ENCODE measurements around the gene RBM33.
A peak's percentile ranks its signal among the peaks of the same experiment; 100 is the strongest.

Gene RBM33

DNA sequence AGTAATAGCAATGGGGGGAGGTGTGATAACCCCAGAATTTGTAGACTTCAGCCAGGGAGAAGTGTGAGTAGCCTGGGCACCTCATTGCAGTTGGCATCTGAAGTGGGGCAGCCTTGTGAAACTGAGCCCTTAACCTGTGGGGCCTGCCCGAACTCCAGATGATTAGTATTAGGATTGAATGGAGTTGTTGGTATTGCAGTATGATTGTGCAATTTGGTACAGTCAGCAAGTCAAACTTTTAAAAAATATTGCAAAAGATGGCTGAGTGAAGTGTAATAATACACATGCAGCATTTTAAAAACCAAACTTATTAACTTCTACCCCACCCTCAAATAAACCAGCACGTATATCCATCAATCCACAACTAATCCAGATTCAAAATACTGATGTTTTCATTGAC, 9.3 kb downstream of the RBM33 start:
- TF ChIP-seq CEBPB (IDR thresholded peaks at IDR 0.05) = 0 out of 2 replicates have a peak, but pooled peaks have one; percentile 13
- TF ChIP-seq, protein P1, sequence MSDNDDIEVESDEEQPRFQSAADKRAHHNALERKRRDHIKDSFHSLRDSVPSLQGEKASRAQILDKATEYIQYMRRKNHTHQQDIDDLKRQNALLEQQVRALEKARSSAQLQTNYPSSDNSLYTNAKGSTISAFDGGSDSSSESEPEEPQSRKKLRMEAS (IDR thresholded peaks at IDR 0.05) = no peak

DNA sequence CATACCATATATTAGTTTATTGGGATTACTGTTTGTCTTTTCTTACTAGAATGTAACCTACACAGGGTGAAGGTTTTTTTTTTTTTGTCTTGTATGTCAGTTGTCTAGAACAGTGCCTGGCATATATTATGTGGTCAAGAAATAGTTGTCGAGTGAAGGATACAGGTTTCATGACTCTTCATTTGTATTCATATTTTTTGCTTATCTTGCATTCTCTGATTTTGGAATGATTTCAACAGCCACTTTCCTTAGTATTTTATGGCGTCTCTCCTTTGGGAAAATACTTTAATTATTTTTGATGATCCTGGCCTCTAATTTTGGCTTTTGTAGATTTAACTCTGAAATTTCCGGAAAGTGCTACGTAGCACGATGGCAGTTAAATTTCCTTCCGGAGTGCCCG, 12.4 kb downstream of the RBM33 start:
- TF ChIP-seq CREB1 (IDR thresholded peaks at IDR 0.05; ENCODE audit: low read depth) (no peak), FOXM1 (IDR thresholded peaks at IDR 0.05; ENCODE audit: borderline replicate concordance, low read depth) (no peak), EGR1 (IDR thresholded peaks at IDR 0.05) (no peak), TAF1 (IDR thresholded peaks at IDR 0.05; ENCODE audit: low read depth) (no peak), NFIC (IDR thresholded peaks at IDR 0.05) (no peak), CEBPB (IDR thresholded peaks at IDR 0.05) (no peak), ZBTB7A (IDR thresholded peaks at IDR 0.05; ENCODE audit: low read depth) (no peak), RAD21 (IDR thresholded peaks at IDR 0.05; ENCODE audit: low read depth) (no peak), TEAD4 (IDR thresholded peaks at IDR 0.05) (no peak), YY1 (IDR thresholded peaks at IDR 0.05; ENCODE audit: low read depth) (no peak), TCF12 (IDR thresholded peaks at IDR 0.05; ENCODE audit: low read depth) (no peak)
- TF ChIP-seq, protein P2, sequence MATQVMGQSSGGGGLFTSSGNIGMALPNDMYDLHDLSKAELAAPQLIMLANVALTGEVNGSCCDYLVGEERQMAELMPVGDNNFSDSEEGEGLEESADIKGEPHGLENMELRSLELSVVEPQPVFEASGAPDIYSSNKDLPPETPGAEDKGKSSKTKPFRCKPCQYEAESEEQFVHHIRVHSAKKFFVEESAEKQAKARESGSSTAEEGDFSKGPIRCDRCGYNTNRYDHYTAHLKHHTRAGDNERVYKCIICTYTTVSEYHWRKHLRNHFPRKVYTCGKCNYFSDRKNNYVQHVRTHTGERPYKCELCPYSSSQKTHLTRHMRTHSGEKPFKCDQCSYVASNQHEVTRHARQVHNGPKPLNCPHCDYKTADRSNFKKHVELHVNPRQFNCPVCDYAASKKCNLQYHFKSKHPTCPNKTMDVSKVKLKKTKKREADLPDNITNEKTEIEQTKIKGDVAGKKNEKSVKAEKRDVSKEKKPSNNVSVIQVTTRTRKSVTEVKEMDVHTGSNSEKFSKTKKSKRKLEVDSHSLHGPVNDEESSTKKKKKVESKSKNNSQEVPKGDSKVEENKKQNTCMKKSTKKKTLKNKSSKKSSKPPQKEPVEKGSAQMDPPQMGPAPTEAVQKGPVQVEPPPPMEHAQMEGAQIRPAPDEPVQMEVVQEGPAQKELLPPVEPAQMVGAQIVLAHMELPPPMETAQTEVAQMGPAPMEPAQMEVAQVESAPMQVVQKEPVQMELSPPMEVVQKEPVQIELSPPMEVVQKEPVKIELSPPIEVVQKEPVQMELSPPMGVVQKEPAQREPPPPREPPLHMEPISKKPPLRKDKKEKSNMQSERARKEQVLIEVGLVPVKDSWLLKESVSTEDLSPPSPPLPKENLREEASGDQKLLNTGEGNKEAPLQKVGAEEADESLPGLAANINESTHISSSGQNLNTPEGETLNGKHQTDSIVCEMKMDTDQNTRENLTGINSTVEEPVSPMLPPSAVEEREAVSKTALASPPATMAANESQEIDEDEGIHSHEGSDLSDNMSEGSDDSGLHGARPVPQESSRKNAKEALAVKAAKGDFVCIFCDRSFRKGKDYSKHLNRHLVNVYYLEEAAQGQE (IDR thresholded peaks at IDR 0.05; ENCODE audit: low read depth) = no peak
- TF ChIP-seq, protein P3, sequence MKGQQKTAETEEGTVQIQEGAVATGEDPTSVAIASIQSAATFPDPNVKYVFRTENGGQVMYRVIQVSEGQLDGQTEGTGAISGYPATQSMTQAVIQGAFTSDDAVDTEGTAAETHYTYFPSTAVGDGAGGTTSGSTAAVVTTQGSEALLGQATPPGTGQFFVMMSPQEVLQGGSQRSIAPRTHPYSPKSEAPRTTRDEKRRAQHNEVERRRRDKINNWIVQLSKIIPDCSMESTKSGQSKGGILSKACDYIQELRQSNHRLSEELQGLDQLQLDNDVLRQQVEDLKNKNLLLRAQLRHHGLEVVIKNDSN (IDR thresholded peaks at IDR 0.05) = no peak
- TF ChIP-seq, protein P1 (IDR thresholded peaks at IDR 0.05) = no peak

DNA sequence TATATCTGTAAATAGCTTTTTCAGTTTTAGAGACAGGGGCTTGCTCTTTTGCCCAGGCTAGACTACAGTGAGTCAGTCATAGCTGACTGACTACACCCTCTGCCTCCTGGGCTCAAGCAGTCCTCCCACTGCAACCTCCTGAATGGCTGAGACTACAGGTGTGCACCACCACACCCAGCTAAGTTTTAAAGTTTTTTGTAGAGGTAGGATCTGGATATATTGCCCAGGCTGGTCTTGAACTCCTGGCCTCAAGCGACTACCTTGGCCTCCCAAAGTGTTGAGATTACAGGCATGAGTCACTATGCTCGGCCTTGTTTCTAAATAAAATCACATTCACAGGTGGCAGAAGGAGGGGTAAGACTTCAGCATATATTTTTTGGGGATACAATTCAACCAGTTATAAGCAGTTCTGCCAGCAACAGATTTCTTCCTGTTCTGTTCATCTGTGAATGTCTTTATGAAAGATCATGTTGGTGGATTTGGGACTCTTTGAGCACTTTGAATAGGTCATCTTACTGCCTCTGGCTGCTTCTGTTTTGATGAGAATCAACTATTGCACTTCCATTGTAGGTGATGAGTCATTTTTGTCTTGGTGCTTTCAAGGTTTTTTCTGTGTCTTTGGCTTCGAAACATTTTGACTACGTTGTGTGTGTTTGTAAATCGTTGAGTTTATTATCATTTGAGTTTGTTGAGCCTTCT, 15.7 kb downstream of the RBM33 start:
- TF ChIP-seq EP300 (IDR thresholded peaks at IDR 0.05; ENCODE audit: borderline replicate concordance) (no peak), FOXM1 (IDR thresholded peaks at IDR 0.05; ENCODE audit: borderline replicate concordance, low read depth) (no peak), TEAD4 (IDR thresholded peaks at IDR 0.05) (no peak), RAD21 (IDR thresholded peaks at IDR 0.05; ENCODE audit: low read depth) (no peak), NFIC (IDR thresholded peaks at IDR 0.05) (no peak), ZBTB7A (IDR thresholded peaks at IDR 0.05; ENCODE audit: low read depth) (no peak), EGR1 (IDR thresholded peaks at IDR 0.05) (no peak), YY1 (IDR thresholded peaks at IDR 0.05; ENCODE audit: low read depth) (no peak), TAF1 (IDR thresholded peaks at IDR 0.05; ENCODE audit: low read depth) (no peak), TCF12 (IDR thresholded peaks at IDR 0.05; ENCODE audit: low read depth) (no peak), CEBPB (IDR thresholded peaks at IDR 0.05) (no peak), CREB1 (IDR thresholded peaks at IDR 0.05; ENCODE audit: low read depth) (no peak)
- TF ChIP-seq, protein P3 (IDR thresholded peaks at IDR 0.05) = no peak
- TF ChIP-seq, protein P1 (IDR thresholded peaks at IDR 0.05) = no peak
- TF ChIP-seq, protein P2 (IDR thresholded peaks at IDR 0.05; ENCODE audit: low read depth) = no peak

DNA sequence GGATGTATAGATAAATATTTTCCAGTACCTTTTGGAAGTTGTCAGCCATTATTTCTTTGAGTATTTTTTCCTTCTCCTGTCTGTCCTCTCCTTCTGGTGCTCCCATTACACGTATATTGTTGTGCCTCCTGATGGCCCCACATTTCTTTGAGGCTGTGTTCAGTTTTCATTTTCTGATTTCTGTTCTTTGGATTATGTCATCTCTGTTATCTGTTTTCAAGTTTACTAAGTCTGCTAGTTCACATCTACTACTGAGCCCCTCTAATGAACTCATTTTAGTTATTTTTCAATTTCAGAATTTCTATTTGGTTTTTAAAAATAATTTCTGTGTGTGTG, 16.3 kb downstream of the RBM33 start:
- TF ChIP-seq ZBTB7A (IDR thresholded peaks at IDR 0.05; ENCODE audit: low read depth) (no peak), YY1 (IDR thresholded peaks at IDR 0.05; ENCODE audit: low read depth) (no peak), NFIC (IDR thresholded peaks at IDR 0.05) (no peak), FOXM1 (IDR thresholded peaks at IDR 0.05; ENCODE audit: borderline replicate concordance, low read depth) (no peak), EP300 (IDR thresholded peaks at IDR 0.05; ENCODE audit: borderline replicate concordance) (no peak), TCF12 (IDR thresholded peaks at IDR 0.05; ENCODE audit: low read depth) (no peak)
- TF ChIP-seq, protein P1 (IDR thresholded peaks at IDR 0.05) = no peak
- TF ChIP-seq, protein P2 (IDR thresholded peaks at IDR 0.05; ENCODE audit: low read depth) = no peak
